GM23338 (cell line): ENCODE data around the gene MICAL2. TPM values are rescaled to one million over a fixed set of nuclear protein-coding genes. Genes with fewer than 3 reads are reported as not detected.

ENCODE experiments used
- ATAC-seq: fragments of 200-7000 bp; cut with Tn5 transposase; 3 replicates; pipeline ENCODE4 v1.9.1; 2020
- DNase-seq: peaks from one replicate; pipeline ENCODE4 v3.0.0-alpha.2; 2015; ENCODE audit warnings: low spot score
- H2AFZ ChIP-seq: fragments of 200-600 bp; sonication (generic); 2 replicates; pipeline ENCODE4 v1.8.0; 2016; ENCODE audit warnings: antibody characterized with exemption, mild to moderate bottlenecking, moderate library complexity
- H3F3A ChIP-seq: fragments of 200-600 bp; sonication (generic); replicated peaks from 2 replicates; pipeline ENCODE4 v1.8.0; 2017; ENCODE audit warnings: antibody characterized with exemption, mixed run types, low read depth
- H3K27ac ChIP-seq: fragments of 200-600 bp; sonication (generic); 2 replicates; pipeline ENCODE4 v1.6.1; 2016; ENCODE audit warnings: low read depth
- H3K27me3 ChIP-seq: fragments of 200-600 bp; sonication (generic); 2 replicates; pipeline ENCODE4 v1.8.0; 2016; ENCODE audit warnings: mild to moderate bottlenecking, mixed run types, moderate library complexity; ENCODE audit not compliant: insufficient read depth
- H3K36me3 ChIP-seq: fragments of 200-600 bp; sonication (generic); 2 replicates; pipeline ENCODE4 v1.8.0; 2016; ENCODE audit warnings: mild to moderate bottlenecking; ENCODE audit not compliant: insufficient read depth
- H3K4me1 ChIP-seq: fragments of 200-600 bp; sonication (generic); 2 replicates; pipeline ENCODE4 v1.8.0; 2016; ENCODE audit warnings: mild to moderate bottlenecking, moderate library complexity; ENCODE audit not compliant: insufficient read depth
- H3K4me2 ChIP-seq: fragments of 200-600 bp; sonication (generic); 2 replicates; pipeline ENCODE4 v1.7.1; 2017; ENCODE audit warnings: mixed run types
- H3K4me3 ChIP-seq: fragments of 200-600 bp; sonication (generic); 2 replicates; pipeline ENCODE4 v1.6.1; 2016; ENCODE audit warnings: mixed run types
- H3K79me2 ChIP-seq: fragments of 200-600 bp; sonication (generic); replicated peaks from 2 replicates; pipeline ENCODE4 v1.8.0; 2017; ENCODE audit warnings: mild to moderate bottlenecking; ENCODE audit not compliant: insufficient read depth
- H3K9me2 ChIP-seq: fragments of 200-600 bp; sonication (generic); 2 replicates; pipeline ENCODE4 v1.8.0; 2017; ENCODE audit not compliant: insufficient read depth
- H4K20me1 ChIP-seq: fragments of 200-600 bp; sonication (generic); replicated peaks from 2 replicates; pipeline ENCODE4 v1.8.0; 2017; ENCODE audit warnings: mild to moderate bottlenecking; ENCODE audit not compliant: insufficient read depth
- H3K27ac Mint-ChIP-seq: 2 replicates; pipeline ENCODE4 v1.8.0; 2020; ENCODE audit warnings: inconsistent platforms, mild to moderate bottlenecking, moderate library complexity, mixed read lengths
- H3K27me3 Mint-ChIP-seq: 3 replicates; pipeline ENCODE4 v1.8.0; 2022; ENCODE audit warnings: low read depth, mild to moderate bottlenecking, moderate library complexity, mixed read lengths, inconsistent platforms; ENCODE audit not compliant: insufficient read depth, poor library complexity
- H3K36me3 Mint-ChIP-seq: 3 replicates; pipeline ENCODE4 v1.8.0; 2021; ENCODE audit warnings: low read depth, mild to moderate bottlenecking, inconsistent platforms, moderate library complexity, mixed read lengths
- H3K4me1 Mint-ChIP-seq: 3 replicates; pipeline ENCODE4 v1.8.0; 2020; ENCODE audit warnings: mild to moderate bottlenecking, inconsistent platforms, mixed read lengths
- H3K4me3 Mint-ChIP-seq: 3 replicates; pipeline ENCODE4 v1.8.0; 2021; ENCODE audit warnings: moderate library complexity, mild to moderate bottlenecking, inconsistent platforms, mixed read lengths
- H3K9me3 Mint-ChIP-seq: 3 replicates; pipeline ENCODE4 v1.8.0; 2020; ENCODE audit warnings: moderate library complexity, mild to moderate bottlenecking, inconsistent platforms, mixed read lengths
- CREB1 ChIP-seq: fragments of 250-450 bp; sonication (Bioruptor Pico); IDR thresholded peaks from 2 replicates; pipeline ENCODE4 v1.5.0; 2020; ENCODE audit warnings: low read depth, mild to moderate bottlenecking, moderate library complexity
- EZH2 ChIP-seq: fragments of 200-600 bp; sonication (generic); IDR thresholded peaks from one replicate; pipeline ENCODE4 v1.8.0; 2017; ENCODE audit warnings: antibody characterized with exemption, mild to moderate bottlenecking, low read depth; ENCODE audit not compliant: unreplicated experiment
- EZH2phosphoT487 ChIP-seq: fragments of 200-600 bp; sonication (generic); IDR thresholded peaks from one replicate; pipeline ENCODE4 v1.8.1; 2018; ENCODE audit warnings: antibody characterized with exemption; ENCODE audit not compliant: unreplicated experiment
- JUNB ChIP-seq: IDR thresholded peaks from one replicate; pipeline ENCODE4 v1.6.1; 2016; ENCODE audit warnings: antibody characterized with exemption; ENCODE audit not compliant: unreplicated experiment
- NANOG ChIP-seq: IDR thresholded peaks from 2 replicates; pipeline ENCODE4 v1.6.1; 2016; ENCODE audit warnings: antibody characterized with exemption, borderline replicate concordance
- POLR2AphosphoS5 ChIP-seq: IDR thresholded peaks from 2 replicates; pipeline ENCODE4 v1.6.1; 2016; ENCODE audit warnings: antibody characterized with exemption, low read depth
- STAT1 ChIP-seq: IDR thresholded peaks from one replicate; pipeline ENCODE4 v1.6.1; 2016; ENCODE audit warnings: antibody characterized with exemption; ENCODE audit not compliant: unreplicated experiment
- ZNF114 ChIP-seq: fragments of 250-450 bp; sonication (Bioruptor Pico); IDR thresholded peaks from 2 replicates; pipeline ENCODE4 v1.5.0; 2020; ENCODE audit warnings: mild to moderate bottlenecking, moderate library complexity
- ZNF331 ChIP-seq: fragments of 250-450 bp; sonication (Bioruptor Pico); IDR thresholded peaks from 2 replicates; pipeline ENCODE4 v1.5.0; 2020; ENCODE audit warnings: low read depth, mild to moderate bottlenecking, moderate library complexity
- polyA plus RNA-seq: library from polyadenylated mRNA; unstranded; fragments of >200 nt; fragmentation: Nextera tagmentation; extraction: Ambion mirVana; gene quantifications from 2 replicates; pipeline ENCODE4 v1.2.1, GENCODE V29; 2016
- total RNA-seq: library from RNA; depleted of rRNA; stranded (reverse); fragments of >200 nt; shearing (Covaris generic); gene quantifications from 2 replicates; pipeline ENCODE4 v1.2.3, GENCODE V29; 2014
- TF ChIP-seq, protein P1 (sequence below): IDR thresholded peaks from one replicate; pipeline ENCODE4 v1.6.1; 2018; ENCODE audit warnings: antibody characterized with exemption; ENCODE audit not compliant: unreplicated experiment
- TF ChIP-seq, protein P2 (sequence below): IDR thresholded peaks from 2 replicates; pipeline ENCODE4 v1.6.1; 2016; ENCODE audit warnings: antibody characterized with exemption

Gene MICAL2
- total and polyA plus RNA-seq, 2 experiments from 2014 or later = 0.66 to 1.4 TPM

DNA sequence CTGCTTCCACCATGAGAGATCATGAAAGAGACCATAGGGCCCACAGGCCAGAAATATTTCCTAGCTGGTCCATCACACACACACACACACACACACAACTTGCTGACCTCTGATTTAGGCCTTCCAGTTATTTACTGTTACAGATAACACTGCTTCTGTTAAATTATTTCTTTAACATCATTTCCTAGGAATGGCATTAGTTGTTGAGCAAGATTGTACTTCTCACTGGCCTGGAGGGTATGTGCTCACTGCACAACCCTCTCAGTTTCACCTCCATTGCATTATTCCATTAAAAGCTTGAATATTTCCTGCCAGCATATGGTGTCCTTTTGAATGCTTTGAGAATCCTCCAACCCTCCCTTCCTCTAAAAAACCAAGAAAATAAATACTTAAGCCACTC is 104.4 kb downstream of the MICAL2 start:
- H3K4me3 ChIP-seq = no peak overlapping the region
- no peaks in the 10 kb centered on the region for H4K20me1 ChIP-seq
- no peaks in the 10 kb centered on the region for H3K36me3 Mint-ChIP-seq
- no peaks in the 10 kb centered on the region for H3F3A ChIP-seq
- no peaks in the 10 kb centered on the region; the same call in 2 of the 3 replicates for H3K9me3 Mint-ChIP-seq
- H3K4me1 Mint-ChIP-seq = peaks cover 15% of the 10 kb centered on the region; the same call in 2 of the 3 replicates
- 0 out of 2 replicates have a peak overlapping the region, but pooled peaks have one; percentile 20 for H2AFZ ChIP-seq
- no peak overlapping the region for H3K4me3 Mint-ChIP-seq
- no peaks in the 10 kb centered on the region for H3K9me2 ChIP-seq
- no peaks in the 10 kb centered on the region for H3K27me3 Mint-ChIP-seq
- 0 out of 2 replicates have a peak, but pooled peaks cover 3% of the 10 kb centered on the region for H3K4me1 ChIP-seq
- no peak overlapping the region for H3K4me2 ChIP-seq
- TF ChIP-seq NANOG (no peak), CREB1 (CRISPR knock-in tag) (no peak), EZH2phosphoT487 (no peak), ZNF114 (no peak), ZNF331 (CRISPR knock-in tag) (no peak), STAT1 (no peak)
- TF ChIP-seq, protein P1, sequence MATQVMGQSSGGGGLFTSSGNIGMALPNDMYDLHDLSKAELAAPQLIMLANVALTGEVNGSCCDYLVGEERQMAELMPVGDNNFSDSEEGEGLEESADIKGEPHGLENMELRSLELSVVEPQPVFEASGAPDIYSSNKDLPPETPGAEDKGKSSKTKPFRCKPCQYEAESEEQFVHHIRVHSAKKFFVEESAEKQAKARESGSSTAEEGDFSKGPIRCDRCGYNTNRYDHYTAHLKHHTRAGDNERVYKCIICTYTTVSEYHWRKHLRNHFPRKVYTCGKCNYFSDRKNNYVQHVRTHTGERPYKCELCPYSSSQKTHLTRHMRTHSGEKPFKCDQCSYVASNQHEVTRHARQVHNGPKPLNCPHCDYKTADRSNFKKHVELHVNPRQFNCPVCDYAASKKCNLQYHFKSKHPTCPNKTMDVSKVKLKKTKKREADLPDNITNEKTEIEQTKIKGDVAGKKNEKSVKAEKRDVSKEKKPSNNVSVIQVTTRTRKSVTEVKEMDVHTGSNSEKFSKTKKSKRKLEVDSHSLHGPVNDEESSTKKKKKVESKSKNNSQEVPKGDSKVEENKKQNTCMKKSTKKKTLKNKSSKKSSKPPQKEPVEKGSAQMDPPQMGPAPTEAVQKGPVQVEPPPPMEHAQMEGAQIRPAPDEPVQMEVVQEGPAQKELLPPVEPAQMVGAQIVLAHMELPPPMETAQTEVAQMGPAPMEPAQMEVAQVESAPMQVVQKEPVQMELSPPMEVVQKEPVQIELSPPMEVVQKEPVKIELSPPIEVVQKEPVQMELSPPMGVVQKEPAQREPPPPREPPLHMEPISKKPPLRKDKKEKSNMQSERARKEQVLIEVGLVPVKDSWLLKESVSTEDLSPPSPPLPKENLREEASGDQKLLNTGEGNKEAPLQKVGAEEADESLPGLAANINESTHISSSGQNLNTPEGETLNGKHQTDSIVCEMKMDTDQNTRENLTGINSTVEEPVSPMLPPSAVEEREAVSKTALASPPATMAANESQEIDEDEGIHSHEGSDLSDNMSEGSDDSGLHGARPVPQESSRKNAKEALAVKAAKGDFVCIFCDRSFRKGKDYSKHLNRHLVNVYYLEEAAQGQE = no peak
- TF ChIP-seq, protein P2, sequence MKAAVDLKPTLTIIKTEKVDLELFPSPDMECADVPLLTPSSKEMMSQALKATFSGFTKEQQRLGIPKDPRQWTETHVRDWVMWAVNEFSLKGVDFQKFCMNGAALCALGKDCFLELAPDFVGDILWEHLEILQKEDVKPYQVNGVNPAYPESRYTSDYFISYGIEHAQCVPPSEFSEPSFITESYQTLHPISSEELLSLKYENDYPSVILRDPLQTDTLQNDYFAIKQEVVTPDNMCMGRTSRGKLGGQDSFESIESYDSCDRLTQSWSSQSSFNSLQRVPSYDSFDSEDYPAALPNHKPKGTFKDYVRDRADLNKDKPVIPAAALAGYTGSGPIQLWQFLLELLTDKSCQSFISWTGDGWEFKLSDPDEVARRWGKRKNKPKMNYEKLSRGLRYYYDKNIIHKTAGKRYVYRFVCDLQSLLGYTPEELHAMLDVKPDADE = no peak
- no peaks in the 10 kb centered on the region for H3K27me3 ChIP-seq
- no peaks in the 10 kb centered on the region for H3K79me2 ChIP-seq
- DNase-seq (no peak), ATAC-seq (no peak)
- H3K27ac Mint-ChIP-seq = no peak overlapping the region
- H3K36me3 ChIP-seq = no peaks in the 10 kb centered on the region
- no peak overlapping the region for H3K27ac ChIP-seq

DNA sequence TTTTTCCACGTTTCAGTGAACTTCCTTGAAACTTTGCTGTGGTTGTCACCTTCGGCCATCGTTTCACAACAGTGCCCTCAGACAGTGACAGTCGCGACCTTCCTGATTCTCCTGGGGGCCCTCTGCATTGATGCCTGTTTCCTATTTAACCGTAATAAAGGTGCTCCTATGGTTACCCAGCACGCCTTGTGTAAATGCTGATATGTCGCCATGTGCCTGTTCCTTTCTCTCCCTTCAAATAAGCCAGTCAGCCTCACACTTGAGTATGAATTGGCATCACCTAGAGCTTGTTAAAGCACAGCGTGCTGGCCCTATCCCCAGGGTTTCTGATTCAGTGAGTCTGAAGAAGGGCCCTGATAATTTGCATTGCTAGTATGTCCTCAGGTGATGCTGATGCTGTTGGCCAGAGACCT is 104.8 kb downstream of the MICAL2 start:
- H3K27ac Mint-ChIP-seq = no peak overlapping the region
- Histone ChIP-seq H3F3A (no peaks in the 10 kb centered on the region), H3K36me3 (no peaks in the 10 kb centered on the region), H3K4me2 (no peak overlapping the region), H3K4me1 (0 out of 2 replicates have a peak, but pooled peaks cover 3% of the 10 kb centered on the region), H3K4me3 (no peak overlapping the region), H2AFZ (0 out of 2 replicates have a peak overlapping the region, but pooled peaks have one; percentile 20), H3K27ac (no peak overlapping the region), H4K20me1 (no peaks in the 10 kb centered on the region), H3K27me3 (no peaks in the 10 kb centered on the region), H3K9me2 (no peaks in the 10 kb centered on the region), H3K79me2 (no peaks in the 10 kb centered on the region)
- no peaks in the 10 kb centered on the region for H3K36me3 Mint-ChIP-seq
- H3K9me3 Mint-ChIP-seq = no peaks in the 10 kb centered on the region; the same call in 2 of the 3 replicates
- H3K27me3 Mint-ChIP-seq = no peaks in the 10 kb centered on the region
- H3K4me1 Mint-ChIP-seq = peaks cover 15% of the 10 kb centered on the region; the same call in 2 of the 3 replicates
- H3K4me3 Mint-ChIP-seq = no peak overlapping the region
- peak; percentile 15 for DNase-seq
- ATAC-seq = peak; percentile 82
- TF ChIP-seq ZNF114 (no peak), EZH2phosphoT487 (no peak), ZNF331 (CRISPR knock-in tag) (no peak), EZH2 (no peak), NANOG (no peak), JUNB (no peak), POLR2AphosphoS5 (no peak), STAT1 (no peak)
- TF ChIP-seq, protein P1 = no peak
- TF ChIP-seq, protein P2 = no peak
